Endometrium (tissue), 2 donors: ENCODE data around the gene PLA2R1.

Source experiments
- FAIRE-seq: peaks from 2 replicates; lab custom pipeline; 2012; peaks lifted over from hg19 to GRCh38; lab: Jason Lieb, UNC
- donor health status: control.
- donor health status: control.

The PLA2R1 gene

DNA sequence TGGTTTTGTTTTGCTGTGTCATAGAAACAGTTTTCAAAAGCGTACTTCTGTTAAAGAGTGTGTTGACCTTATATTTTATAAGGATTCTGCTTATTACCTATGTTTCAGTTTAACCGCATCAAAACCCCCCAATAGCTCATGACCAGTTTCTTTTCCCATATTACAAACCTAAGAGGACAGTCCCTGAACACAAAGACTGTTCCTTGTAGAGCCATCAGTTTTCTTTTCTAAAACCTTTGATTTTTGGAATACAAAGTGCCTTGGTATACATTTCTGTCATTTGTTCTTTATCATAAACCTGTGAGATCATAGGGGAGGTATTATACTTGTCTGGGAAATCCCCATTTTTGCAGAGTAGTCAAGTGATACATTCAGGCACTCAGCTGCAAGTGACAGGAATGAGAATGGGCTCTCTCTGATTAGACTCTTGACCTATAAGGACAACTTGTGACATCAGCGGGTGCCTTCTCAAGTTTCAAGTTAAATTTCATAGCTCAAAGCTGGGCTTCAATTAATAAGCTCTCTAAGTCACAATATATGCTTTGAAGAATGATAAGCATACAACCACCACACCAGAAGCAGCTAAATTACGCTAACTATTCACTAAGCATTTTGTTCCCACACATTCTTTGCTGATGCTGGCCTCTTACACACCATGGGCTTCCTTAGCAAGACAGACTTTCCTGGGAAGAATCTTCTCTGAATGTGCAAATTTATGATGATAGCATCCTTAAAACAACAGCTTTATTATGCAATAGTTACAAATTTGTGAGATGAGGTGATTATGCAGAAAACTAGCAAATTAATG is 167.0 kb downstream of the PLA2R1 start:
- no peak for FAIRE-seq

GRCh38 chr2:159894145-159894838 is 168.1 kb downstream of the PLA2R1 start:
- FAIRE-seq: no peak

DNA sequence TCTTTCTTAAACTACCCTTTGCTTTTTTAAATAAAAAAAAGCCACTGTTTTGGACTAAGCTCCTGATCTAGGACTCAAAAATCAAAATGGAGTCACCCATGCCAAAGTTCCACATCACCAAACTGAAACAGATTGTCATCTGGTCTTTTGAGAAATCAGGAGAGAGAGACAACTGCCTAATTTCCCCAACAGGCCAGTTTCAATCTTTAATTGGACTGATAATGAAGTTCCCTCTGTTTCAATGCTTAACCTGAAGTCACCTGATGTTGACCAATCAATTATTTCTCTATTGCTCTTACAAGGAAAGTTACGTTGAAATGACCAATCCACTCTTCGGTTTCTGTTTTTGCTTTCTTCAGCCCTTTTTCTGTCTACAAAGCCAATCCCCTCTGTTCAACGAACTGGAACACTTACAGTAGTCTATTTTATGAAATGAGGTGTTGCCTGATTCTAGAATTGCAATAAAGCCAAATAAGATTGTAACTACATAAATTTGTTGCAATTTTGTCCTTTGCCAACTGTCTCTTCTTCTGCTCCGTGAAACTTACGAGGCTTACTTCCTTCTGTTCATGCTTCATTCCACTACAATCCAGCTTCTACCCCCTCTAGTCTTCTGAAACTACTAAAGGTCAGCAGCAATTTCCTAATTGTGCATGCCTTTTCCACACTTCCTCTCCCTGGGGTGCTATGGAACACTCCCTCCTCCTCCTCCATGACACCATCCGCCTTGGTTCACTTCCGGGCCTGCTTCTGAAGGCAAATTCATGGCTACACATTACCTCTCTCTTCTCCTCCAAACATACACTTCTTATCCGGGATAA is 169.2 kb downstream of the PLA2R1 start:
- FAIRE-seq: no peak

DNA sequence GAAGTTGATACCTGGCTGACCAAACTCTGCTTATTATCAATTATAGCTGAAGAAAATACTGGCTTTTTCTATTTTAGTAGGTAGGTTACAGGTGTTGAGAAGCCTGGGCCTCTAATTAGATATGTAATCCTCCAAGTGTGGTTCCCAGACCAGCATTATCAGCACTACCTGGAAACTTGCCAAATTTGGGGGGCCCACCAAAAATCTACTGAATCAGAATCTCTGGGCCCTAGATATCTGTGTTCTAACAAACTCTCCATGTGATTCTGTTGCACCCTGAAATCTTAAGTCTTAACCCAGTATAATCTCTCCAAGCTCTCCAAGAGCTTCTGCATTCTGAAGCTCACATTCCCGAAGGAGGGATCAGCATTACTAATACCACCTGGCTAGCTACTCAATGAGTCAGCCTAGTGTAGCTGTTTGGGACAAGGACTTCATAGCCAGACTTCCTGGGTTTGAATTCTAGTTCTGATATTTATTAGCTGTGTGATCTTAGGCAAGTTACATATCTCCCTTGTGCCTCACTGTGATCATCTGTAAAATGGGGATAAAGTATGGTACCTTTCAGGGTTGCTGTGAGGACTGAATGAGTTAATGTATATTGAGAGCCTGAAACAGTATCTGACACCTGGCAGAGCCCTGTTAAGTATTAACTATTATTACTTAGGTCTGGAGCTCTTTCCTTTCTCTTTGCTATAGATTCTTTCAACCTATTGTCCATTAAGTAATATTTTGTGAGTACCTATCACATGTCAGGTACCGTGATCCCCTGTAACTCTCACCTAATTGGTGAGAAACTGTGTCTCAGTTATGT is 170.3 kb downstream of the PLA2R1 start:
- FAIRE-seq: no peak

- no peak for FAIRE-seq
Measured at GRCh38 chr2:159891267-159891588, 171.2 kb downstream of the PLA2R1 start.

DNA sequence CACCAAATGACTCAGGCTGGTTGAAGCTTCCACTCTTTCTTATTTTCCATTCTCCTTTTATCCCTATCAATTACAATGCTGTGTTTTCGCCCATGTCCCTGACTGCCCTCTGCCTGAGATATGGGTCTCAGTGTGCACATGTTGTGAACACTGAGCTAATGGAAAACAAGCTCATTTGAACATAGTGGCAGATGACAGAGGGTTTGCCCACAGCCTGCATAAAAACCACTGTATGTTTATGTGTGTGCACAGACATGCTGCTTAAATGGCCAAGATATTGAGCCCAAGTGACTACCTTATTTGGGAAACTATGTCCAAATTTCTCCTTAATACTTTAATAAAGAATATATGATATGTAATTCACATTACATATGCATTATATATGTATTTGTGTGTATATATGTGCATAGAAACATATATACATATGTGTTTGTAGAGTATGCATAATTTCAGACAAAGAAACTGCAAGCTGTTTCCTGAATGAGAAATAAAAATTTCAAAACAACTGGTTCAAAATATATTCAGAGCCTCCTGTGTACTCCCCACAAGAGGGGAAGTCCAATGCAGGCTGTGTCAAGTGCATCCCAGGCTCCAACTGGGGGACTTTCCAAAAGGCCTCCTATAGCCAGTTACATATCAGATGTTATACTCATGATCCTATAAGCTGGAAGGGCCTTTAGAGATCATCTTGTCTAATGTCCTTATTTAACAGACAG is 171.7 kb downstream of the PLA2R1 start:
- FAIRE-seq: no peak

- FAIRE-seq: no peak
Measured at GRCh38 chr2:159882130-159882745, 180.2 kb downstream of the PLA2R1 start.
